ACC112 (cell line): ENCODE results near the gene ROR2.

Experiments
- H2AFZ ChIP-seq: fragments of 200-600 bp; sonication (generic); one replicate; pipeline ENCODE4 v1.6.0; 2017; ENCODE audit warnings: antibody characterized with exemption, low read length; ENCODE audit not compliant: unreplicated experiment
- H3K27ac ChIP-seq: fragments of 200-600 bp; sonication (generic); 2 replicates; pipeline ENCODE4 v1.5.1; 2014; ENCODE audit warnings: low read depth, mild to moderate bottlenecking, antibody characterized with exemption, low read length, moderate library complexity
- H3K27me3 ChIP-seq: fragments of 200-600 bp; sonication (generic); 2 replicates; pipeline ENCODE4 v1.6.1; 2014; ENCODE audit warnings: mild to moderate bottlenecking, antibody characterized with exemption, low read length, moderate library complexity, mixed read lengths; ENCODE audit not compliant: insufficient read depth
- H3K36me3 ChIP-seq: fragments of 200-600 bp; sonication (generic); 2 replicates; pipeline ENCODE4 v1.6.1; 2016; ENCODE audit warnings: mild to moderate bottlenecking, antibody characterized with exemption, low read length, moderate library complexity, mixed read lengths; ENCODE audit not compliant: insufficient read depth
- H3K4me1 ChIP-seq: fragments of 200-600 bp; sonication (generic); one replicate; pipeline ENCODE4 v1.6.1; 2016; ENCODE audit warnings: low read length, mixed read lengths; ENCODE audit not compliant: insufficient read depth, unreplicated experiment, control insufficient read depth
- H3K4me3 ChIP-seq: fragments of 200-600 bp; sonication (generic); 2 replicates; pipeline ENCODE4 v1.5.1; 2014; ENCODE audit warnings: mild to moderate bottlenecking, low read depth, low read length
- H3K79me2 ChIP-seq: fragments of 200-600 bp; sonication (generic); one replicate; pipeline ENCODE4 v1.6.0; 2016; ENCODE audit warnings: low read length; ENCODE audit not compliant: control insufficient read depth, unreplicated experiment, insufficient read depth

Gene ROR2

DNA sequence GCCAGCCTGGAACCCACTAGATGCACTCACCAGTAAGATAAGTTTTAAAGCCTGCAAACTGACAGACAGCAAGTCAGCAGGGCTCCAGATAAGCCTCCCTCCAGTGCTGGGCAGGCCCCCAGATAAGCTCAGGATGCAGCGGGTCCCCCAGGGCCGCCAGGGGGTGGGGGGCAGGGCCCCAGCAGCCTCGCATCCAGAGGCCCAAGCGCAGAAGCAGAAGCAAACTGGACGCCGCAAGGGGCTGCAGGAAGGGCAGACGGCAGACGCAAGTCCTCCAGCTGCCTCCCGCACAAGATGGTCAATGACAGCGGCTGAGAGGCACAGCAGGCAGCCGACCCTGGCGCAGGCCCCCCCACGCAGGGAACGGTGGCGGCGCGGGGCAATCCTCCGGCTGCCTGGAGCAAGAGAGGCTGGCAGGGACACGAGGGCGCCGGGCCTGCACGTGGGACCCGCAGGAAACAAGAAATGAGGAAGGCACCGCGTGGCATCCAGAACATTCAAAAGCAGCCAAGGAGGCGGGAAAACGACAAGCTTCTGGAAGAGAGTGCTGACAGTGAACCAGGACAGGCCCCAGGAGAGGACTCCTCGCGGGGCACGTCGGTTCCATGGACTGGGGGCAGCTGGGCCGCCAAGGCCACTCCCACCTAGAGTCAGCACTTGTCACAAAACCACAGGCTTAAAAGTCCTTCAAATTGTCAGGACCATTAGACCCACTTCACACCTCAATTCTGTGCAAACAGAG, 49.8 kb downstream of the ROR2 start:
- Histone ChIP-seq H3K79me2 (no peaks in the 10 kb centered on the region), H2AFZ (no peak overlapping the region), H3K4me3 (no peak overlapping the region), H3K27ac (no peak overlapping the region), H3K27me3 (no peaks in the 10 kb centered on the region), H3K4me1 (peaks cover 22% of the 10 kb centered on the region), H3K36me3 (no peaks in the 10 kb centered on the region)

DNA sequence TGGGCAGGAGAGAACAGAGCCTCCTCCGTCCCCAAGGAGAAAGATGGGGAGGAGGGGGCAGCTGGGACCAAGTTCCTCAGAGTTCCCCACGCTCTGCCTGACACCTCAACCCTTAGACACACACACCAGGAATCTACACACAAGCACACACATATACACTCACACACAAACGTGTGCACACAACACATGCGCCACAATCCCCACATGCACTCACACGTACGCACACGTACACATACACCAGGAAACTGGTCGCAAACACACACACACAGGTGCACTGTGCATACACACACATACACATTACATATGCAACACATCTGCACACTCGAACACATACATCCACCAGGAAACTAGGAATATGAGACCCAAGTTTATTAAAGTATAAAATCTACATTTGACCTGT, 50.4 kb downstream of the ROR2 start:
- Histone ChIP-seq H2AFZ (no peak overlapping the region), H3K27ac (no peak overlapping the region), H3K27me3 (no peaks in the 10 kb centered on the region)

DNA sequence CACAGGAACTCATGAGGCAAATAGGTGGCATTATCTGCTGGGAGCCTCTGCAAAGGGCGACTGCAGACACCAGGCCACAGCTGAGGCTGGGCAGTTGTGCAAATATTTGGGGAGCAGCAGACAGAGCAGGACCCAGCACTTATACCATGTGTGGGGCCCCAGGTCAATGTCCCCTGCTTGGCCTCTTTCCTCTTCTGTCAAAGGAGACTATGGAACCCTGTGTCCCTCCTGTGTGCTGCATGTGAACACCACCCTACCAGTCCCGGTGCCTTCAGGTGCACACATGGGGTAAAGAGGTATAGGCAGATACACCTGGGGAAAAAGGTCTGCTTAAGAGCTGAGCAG, 50.8 kb downstream of the ROR2 start:
- H3K36me3 ChIP-seq: no peaks in the 10 kb centered on the region

More for the DNA sequence above, 50.4 kb downstream of the ROR2 start:
- no peaks in the 10 kb centered on the region for H3K79me2 ChIP-seq
- no peaks in the 10 kb centered on the region for H3K36me3 ChIP-seq
- no peak overlapping the region for H3K4me3 ChIP-seq
- H3K4me1 ChIP-seq: peaks cover 22% of the 10 kb centered on the region

DNA sequence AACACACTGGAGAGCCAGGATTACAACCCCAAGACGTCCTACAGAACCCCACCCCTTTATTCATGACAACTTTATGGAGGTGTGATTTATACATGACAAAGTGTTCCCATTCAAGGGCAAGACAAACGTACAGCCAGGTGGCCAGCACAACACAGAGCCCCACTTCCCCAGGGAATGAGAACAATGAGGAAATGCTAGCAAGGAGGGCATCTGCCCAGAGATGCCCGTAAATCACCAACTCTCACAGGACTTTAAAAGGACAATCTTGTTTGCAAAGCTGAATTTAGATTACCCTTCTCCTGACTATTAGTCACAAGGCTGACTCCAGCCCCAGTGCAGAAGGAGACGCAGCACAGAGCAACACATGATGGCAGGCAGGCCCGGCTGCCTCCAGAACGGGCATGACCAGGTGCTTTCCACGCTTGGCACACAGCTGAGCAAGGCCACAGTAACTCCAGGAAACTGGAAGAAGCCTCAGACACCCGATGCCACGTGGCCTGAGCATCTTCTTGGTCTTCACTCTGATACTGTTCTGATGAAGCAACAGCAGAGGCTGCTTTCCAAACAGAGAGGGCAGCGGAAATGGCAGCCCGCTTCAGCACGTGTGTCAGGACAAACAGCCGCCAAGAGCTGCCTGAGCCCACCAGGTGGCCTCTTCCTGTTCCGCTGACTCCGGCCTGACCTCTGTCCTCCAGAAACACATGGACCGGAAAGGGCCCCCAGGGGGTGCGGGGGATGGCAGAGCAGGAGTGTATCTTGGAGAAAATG, 51.4 kb downstream of the ROR2 start:
- H2AFZ ChIP-seq: no peak overlapping the region
- H3K36me3 ChIP-seq: no peaks in the 10 kb centered on the region
- H3K79me2 ChIP-seq: no peaks in the 10 kb centered on the region
- no peak overlapping the region for H3K4me3 ChIP-seq
- peaks cover 22% of the 10 kb centered on the region for H3K4me1 ChIP-seq
- H3K27me3 ChIP-seq: no peaks in the 10 kb centered on the region
- no peak overlapping the region for H3K27ac ChIP-seq

More for the DNA sequence above, 50.8 kb downstream of the ROR2 start:
- H2AFZ ChIP-seq: no peak overlapping the region
- peaks cover 22% of the 10 kb centered on the region for H3K4me1 ChIP-seq
- H3K27ac ChIP-seq: no peak overlapping the region
- no peak overlapping the region for H3K4me3 ChIP-seq
- no peaks in the 10 kb centered on the region for H3K27me3 ChIP-seq
- no peaks in the 10 kb centered on the region for H3K79me2 ChIP-seq

DNA sequence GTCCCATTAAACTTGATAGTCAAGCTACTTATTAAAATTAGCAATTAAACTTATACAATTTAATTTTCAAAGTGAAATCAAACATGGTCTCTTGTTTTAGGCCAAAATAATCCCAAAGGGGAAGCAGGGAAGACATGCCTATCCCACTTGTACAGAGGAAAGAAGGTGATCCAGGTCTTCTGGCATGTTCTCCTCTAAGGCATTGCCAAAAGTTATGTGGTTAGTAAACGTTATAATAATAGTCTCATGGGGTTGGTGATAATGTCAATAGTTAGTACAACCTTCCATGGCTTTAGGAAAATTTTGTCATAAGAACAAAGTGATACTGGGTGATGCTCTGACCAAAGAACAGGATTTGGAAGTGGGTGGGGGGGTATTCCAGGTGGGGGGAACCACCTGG, 52.8 kb downstream of the ROR2 start:
- Histone ChIP-seq H2AFZ (peak overlapping the region; percentile 48), H3K27me3 (no peaks in the 10 kb centered on the region), H3K27ac (0 out of 2 replicates have a peak overlapping the region, but pooled peaks have one; percentile 28), H3K4me1 (peaks cover 22% of the 10 kb centered on the region), H3K79me2 (no peaks in the 10 kb centered on the region), H3K4me3 (peak overlapping the region; percentile 28; the same call in 1 of the 2 replicates), H3K36me3 (no peaks in the 10 kb centered on the region)

DNA sequence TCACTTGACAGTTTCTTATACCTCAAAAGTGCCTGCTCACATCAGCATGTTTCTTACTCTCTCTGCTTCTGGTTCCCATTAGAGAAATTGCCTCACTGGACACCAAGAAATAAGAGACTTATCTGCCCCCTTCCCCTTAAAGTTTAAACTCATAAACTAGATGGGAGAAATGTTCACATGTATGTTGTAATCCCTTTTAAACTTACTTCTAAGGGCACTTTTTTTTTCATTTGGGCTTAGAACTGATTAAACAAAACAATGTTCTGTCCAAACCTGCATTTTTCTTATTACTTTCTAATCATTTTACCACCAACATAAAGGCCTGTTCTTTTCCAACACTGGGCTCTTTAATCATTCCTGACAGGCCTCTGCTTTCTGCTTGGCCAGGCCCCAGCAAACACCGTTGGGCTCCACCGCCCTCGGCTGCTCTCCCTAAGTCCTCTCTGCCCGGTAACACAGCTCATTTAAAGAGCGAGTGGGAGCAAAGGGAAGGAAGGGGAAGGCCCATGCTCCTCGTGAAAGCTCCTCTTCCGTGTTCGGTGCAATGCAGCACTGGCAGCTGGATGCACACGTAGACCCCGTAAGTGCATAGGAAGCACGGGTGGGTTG, 53.4 kb downstream of the ROR2 start:
- no peaks in the 10 kb centered on the region for H3K27me3 ChIP-seq
- no peaks in the 10 kb centered on the region for H3K36me3 ChIP-seq
- H3K4me3 ChIP-seq: peak overlapping the region; percentile 28; the same call in 1 of the 2 replicates
- H3K79me2 ChIP-seq: no peaks in the 10 kb centered on the region
- H3K4me1 ChIP-seq: peaks cover 22% of the 10 kb centered on the region
- H2AFZ ChIP-seq: peak overlapping the region; percentile 48
- peak overlapping the region; percentile 28 for H3K27ac ChIP-seq

DNA sequence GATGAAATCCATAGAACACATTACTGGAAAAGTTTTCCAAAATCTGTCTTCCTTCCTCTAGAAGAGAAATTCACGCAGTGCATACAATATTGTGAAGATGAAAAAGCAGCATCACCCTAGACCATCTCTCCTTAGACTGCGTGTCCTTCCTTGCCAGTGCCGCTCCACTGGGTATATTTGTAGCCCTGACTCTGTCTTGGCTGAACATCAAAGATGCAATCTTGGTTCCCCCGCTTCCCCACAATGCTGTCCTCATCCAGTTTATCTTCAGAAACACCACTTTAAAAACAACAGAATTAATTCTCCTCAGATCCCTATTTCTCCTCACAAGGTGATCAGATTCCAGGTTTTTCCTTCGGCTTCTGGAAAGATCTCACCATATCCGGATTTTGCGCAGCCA, 53.9 kb downstream of the ROR2 start:
- Histone ChIP-seq H3K36me3 (no peaks in the 10 kb centered on the region), H3K27me3 (no peaks in the 10 kb centered on the region), H3K27ac (peak overlapping the region; percentile 28; the same call in 1 of the 2 replicates), H3K79me2 (no peaks in the 10 kb centered on the region), H3K4me1 (peaks cover 22% of the 10 kb centered on the region), H3K4me3 (no peak overlapping the region), H2AFZ (no peak overlapping the region)

DNA sequence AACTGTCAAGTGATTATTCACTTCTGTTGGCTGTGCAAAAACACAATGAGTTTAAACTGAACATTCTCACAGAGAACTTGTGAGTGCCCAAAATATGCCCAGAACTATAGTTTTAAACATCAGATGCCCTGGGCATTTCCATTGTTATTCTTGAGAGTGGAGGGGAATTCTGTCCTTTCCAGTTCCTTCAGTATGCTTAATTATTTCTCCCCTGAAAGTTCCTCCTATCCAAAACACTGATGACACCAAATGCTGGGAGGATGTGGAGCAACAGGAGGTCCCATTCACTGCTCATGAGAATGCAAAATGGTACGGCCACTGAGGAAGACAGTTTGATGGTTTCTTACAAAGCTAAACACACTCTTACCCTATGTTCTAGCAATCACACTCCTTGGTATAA, 55.5 kb downstream of the ROR2 start:
- Histone ChIP-seq H3K27me3 (no peaks in the 10 kb centered on the region), H3K4me3 (no peak overlapping the region), H3K27ac (no peak overlapping the region), H3K79me2 (no peaks in the 10 kb centered on the region), H3K36me3 (no peaks in the 10 kb centered on the region), H2AFZ (no peak overlapping the region), H3K4me1 (peaks cover 22% of the 10 kb centered on the region)

DNA sequence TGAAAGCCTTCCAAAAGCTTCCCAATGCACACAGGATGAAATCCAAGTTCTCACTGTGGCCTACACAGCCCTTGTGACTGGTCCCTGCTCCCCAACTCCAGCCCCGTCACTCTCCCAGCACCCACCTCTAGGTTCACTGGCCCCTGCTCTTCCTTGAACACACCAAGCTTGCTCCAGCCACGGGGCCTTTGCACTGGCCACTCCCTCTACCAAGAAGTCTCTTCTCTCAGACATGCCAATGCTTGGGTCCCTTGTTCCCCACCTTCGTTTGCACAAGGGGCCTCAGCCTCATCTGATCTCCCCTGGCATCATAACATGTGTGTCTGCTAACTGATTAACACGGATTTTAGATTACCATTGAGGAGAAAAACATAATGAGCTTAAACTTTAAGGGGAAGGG, 56.0 kb downstream of the ROR2 start:
- Histone ChIP-seq H3K36me3 (no peaks in the 10 kb centered on the region), H2AFZ (no peak overlapping the region), H3K4me3 (no peak overlapping the region), H3K4me1 (peaks cover 22% of the 10 kb centered on the region), H3K27ac (no peak overlapping the region), H3K79me2 (no peaks in the 10 kb centered on the region), H3K27me3 (no peaks in the 10 kb centered on the region)

DNA sequence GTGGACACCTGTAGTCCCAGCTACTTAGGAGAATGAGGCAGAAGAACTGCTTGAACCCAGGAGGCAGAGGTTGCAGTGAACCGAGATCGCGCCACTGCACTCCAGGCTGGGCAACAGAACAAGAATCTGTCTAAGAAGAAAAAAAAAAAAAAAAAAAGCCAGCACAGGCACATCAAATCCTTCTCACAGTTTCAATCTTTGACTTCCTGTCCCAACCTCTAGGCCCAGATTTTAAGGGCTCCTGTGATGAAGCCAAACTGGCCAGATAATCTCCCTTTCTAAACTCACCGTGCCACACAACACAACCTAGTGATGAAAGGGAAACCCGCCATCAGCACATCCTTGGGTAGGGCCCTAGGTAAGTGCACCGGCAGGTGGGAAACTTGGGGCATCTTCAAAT, 58.1 kb downstream of the ROR2 start:
- no peak overlapping the region for H3K4me3 ChIP-seq
- no peaks in the 10 kb centered on the region for H3K36me3 ChIP-seq
- H3K79me2 ChIP-seq: no peaks in the 10 kb centered on the region
- no peaks in the 10 kb centered on the region for H3K27me3 ChIP-seq
- no peak overlapping the region for H3K27ac ChIP-seq
- H3K4me1 ChIP-seq: peaks cover 15% of the 10 kb centered on the region
- no peak overlapping the region for H2AFZ ChIP-seq
